GM12872 (cell line): ENCODE measurements around the gene LYPD5.

Experiments used
- CTCF ChIP-seq: IDR thresholded peaks from 3 replicates; pipeline ENCODE4 v1.5.1; 2011; ENCODE audit warnings: low read depth, mild to moderate bottlenecking, low read length, moderate library complexity; ENCODE audit not compliant: insufficient read depth

LYPD5 gene

DNA sequence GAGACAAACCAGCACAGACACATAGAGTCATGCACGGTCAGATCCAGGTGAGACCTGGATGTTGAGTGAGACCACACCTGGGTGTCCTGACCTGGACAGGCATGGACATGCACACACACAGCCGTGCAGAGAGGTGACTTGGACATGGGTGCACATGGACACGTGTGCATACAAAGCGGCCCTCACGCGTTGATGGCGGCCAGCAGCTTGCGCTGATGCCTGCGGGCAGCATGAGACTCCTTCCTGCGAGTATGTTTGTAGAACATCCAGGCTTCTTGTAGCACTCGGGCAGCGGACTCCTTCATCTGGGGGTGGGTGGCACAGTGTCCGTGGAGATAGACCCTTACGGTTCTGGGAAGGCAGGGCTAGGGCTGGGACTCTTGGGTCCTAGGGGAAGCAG is 33.0 kb downstream of the LYPD5 start:
- TF ChIP-seq CTCF: no peak

DNA sequence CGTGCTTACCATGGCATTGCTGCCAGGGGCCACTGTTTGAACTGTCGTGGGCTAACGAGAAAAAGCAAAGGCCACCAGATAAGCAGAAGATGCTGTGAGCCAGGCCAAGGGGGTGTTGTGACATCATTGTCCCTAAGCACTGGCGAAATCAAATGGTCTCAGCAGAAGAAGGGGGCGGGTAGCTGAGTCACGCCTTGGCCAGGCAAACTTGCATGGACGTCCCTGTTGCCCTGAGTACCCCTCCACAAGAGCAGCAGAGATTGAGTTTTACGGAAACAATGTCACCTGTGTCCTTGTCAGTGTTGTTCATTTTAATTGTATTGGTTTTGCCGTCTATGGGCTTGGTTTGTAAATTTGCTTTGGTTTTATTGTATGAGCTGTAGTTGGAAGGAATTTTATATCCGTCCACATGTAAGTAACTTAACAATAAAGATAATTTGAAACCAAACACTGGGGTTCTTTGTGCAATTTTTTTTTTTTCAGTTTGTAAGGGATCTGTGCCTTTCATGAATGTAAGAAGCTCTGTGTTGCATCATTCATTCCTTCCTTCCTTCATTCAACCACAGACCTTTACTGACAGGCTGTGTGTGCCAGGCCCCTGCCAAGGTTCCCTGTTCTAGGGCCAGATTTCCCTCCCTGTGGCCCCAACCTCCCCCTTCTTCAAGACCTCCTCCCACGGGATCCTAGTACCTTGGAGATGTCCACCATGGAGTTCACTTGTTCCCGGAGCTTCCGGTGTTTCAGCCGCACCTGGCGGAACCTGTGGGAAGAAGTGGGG is 33.8 kb downstream of the LYPD5 start:
- TF ChIP-seq CTCF: no peak

GRCh38 chr19:43767818-43768217 is 34.4 kb downstream of the LYPD5 start:
- TF ChIP-seq CTCF: no peak

- TF ChIP-seq CTCF: no peak
Measured at GRCh38 chr19:43767316-43767715, 34.9 kb downstream of the LYPD5 start.

DNA sequence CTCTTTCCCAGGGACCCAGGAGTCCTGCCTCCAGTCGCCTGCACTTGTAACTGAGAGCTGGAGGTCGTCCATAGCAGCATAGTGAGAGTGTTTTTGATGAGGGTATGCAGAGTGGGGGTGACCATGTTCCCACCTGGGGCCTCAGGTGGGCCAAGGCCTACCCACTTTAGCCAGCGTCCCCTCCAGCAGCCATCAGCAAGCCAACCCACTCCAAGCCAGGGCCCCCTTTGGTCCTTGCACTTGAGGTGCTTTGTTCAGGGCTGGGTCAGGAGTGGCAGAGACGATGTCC is 35.5 kb downstream of the LYPD5 start:
- TF ChIP-seq CTCF: no peak

- no peak for TF ChIP-seq CTCF
Measured at GRCh38 chr19:43765109-43765876, 37.0 kb downstream of the LYPD5 start.

DNA sequence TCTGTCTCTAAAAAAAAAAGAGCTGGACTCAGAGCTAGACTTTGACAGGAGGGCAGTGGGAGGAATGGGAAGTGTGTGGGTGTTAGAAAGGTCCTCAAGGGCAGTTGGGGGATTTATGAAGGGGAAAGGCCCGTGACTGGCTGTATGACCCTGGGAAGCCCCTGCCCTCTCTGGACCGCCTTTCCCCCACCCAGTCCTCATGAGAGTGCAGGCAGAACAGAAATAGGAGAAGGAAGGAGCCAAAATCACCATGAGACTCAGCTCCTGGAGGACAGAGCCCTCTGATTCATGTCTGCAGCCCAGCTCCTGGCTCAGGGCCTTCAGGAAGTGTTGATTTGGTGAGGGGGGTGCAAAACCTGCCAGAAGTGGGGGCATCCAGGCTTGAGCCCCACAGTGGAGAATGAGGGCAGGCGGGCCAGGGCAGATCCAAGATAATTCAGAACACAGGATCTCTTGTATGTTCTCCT is 38.7 kb downstream of the LYPD5 start:
- no peak for TF ChIP-seq CTCF
